HEK293 (cell line): Measurements from ENCODE around the gene ACTG1.

Experiments used
- MZF1 ChIP-seq: fragments of 450-650 bp; formaldehyde crosslinking; IDR thresholded peaks from 2 replicates; pipeline ENCODE4 v1.5.1; 2017; ENCODE audit warnings: missing biosample characterization, missing genetic modification characterization, borderline replicate concordance
- ZBTB7A ChIP-seq: fragments of 450-650 bp; formaldehyde crosslinking; IDR thresholded peaks from 2 replicates; pipeline ENCODE4 v1.5.1; 2016; ENCODE audit warnings: low read depth, missing biosample characterization, missing genetic modification characterization
- ZNF121 ChIP-seq: fragments of 450-650 bp; formaldehyde crosslinking; IDR thresholded peaks from 2 replicates; pipeline ENCODE4 v1.5.1; 2016; ENCODE audit warnings: missing biosample characterization, missing genetic modification characterization
- ZNF274 ChIP-seq, 2 experiments: fragments of 200-500 bp in 1 of 2; fragments of 450-650 bp in 1 of 2; sonication (Bioruptor generic) in 1 of 2; formaldehyde crosslinking in 1 of 2; IDR thresholded peaks; 2 replicates each; pipeline versions ENCODE4 v1.5.1 to v1.6.1; 2014 to 2016; ENCODE audit warnings: borderline replicate concordance in 1 of 2, inconsistent platforms in 1 of 2, low read length in 1 of 2, missing biosample characterization in 1 of 2, missing genetic modification characterization in 1 of 2
- ZNF311 ChIP-seq: fragments of 450-650 bp; formaldehyde crosslinking; IDR thresholded peaks from 2 replicates; pipeline ENCODE4 v1.5.1; 2017; ENCODE audit warnings: missing biosample characterization, missing genetic modification characterization, borderline replicate concordance
- ZNF658 ChIP-seq: fragments of 450-650 bp; formaldehyde crosslinking; IDR thresholded peaks from 2 replicates; pipeline ENCODE4; 2016; ENCODE audit warnings: missing biosample characterization, missing genetic modification characterization
- ZSCAN16 ChIP-seq: fragments of 450-650 bp; formaldehyde crosslinking; IDR thresholded peaks from 2 replicates; pipeline ENCODE4 v1.5.1; 2016; ENCODE audit warnings: missing biosample characterization, missing genetic modification characterization
- TF ChIP-seq, protein P1 (sequence below): fragments of 450-650 bp; formaldehyde crosslinking; IDR thresholded peaks from 2 replicates; pipeline ENCODE4 v1.5.1; 2016; ENCODE audit warnings: missing biosample characterization, missing genetic modification characterization
- TF ChIP-seq, protein P2 (sequence below): fragments of 450-650 bp; formaldehyde crosslinking; optimal IDR thresholded peaks from 2 replicates; pipeline ENCODE3; 2016; ENCODE audit warnings: missing biosample characterization, mild to moderate bottlenecking, missing genetic modification characterization
- TF ChIP-seq, protein P3 (sequence below): fragments of 450-650 bp; formaldehyde crosslinking; IDR thresholded peaks from 2 replicates; pipeline ENCODE4 v1.5.1; 2016; ENCODE audit warnings: missing biosample characterization, missing genetic modification characterization

DNA sequence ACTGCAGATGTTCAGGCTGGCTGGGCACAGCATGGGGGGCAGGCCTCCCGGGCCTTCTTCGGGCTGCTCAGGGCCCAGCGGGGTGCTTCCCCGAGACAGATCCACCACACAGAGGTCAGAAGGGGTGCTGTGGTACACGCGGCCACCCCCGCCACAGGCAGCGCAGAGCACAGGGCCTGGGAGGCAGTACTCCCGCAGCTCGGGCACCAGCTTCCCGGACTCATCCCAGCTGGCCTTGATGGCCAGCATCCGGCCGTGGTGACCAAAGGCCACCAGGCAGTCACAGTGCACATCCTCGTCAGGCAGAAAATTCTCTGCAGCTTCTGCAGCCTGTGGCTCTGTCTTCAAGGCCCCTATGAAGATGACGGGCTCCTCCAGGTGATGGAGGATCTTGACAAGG is 37.7 kb upstream of the ACTG1 start:
- TF ChIP-seq ZBTB7A (tag by site-specific recombination), result no peak
- TF ChIP-seq, protein P1, sequence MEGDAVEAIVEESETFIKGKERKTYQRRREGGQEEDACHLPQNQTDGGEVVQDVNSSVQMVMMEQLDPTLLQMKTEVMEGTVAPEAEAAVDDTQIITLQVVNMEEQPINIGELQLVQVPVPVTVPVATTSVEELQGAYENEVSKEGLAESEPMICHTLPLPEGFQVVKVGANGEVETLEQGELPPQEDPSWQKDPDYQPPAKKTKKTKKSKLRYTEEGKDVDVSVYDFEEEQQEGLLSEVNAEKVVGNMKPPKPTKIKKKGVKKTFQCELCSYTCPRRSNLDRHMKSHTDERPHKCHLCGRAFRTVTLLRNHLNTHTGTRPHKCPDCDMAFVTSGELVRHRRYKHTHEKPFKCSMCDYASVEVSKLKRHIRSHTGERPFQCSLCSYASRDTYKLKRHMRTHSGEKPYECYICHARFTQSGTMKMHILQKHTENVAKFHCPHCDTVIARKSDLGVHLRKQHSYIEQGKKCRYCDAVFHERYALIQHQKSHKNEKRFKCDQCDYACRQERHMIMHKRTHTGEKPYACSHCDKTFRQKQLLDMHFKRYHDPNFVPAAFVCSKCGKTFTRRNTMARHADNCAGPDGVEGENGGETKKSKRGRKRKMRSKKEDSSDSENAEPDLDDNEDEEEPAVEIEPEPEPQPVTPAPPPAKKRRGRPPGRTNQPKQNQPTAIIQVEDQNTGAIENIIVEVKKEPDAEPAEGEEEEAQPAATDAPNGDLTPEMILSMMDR (tag by site-specific recombination), result no peak
- no peak for TF ChIP-seq ZNF274 (IDR thresholded peaks at IDR 0.05; ENCODE audit: low read length)
- TF ChIP-seq ZNF274 (tag by site-specific recombination; IDR thresholded peaks at IDR 0.05; ENCODE audit: borderline replicate concordance), result no peak
- no peak for TF ChIP-seq ZNF658
- no peak for TF ChIP-seq ZNF311 (tag by site-specific recombination)
- TF ChIP-seq, protein P2, sequence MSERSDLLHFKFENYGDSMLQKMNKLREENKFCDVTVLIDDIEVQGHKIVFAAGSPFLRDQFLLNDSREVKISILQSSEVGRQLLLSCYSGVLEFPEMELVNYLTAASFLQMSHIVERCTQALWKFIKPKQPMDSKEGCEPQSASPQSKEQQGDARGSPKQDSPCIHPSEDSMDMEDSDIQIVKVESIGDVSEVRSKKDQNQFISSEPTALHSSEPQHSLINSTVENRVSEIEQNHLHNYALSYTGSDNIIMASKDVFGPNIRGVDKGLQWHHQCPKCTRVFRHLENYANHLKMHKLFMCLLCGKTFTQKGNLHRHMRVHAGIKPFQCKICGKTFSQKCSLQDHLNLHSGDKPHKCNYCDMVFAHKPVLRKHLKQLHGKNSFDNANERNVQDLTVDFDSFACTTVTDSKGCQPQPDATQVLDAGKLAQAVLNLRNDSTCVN (tag by site-specific recombination), result no peak
- no peak for TF ChIP-seq ZNF121 (tag by site-specific recombination)
- no peak for TF ChIP-seq MZF1 (tag by site-specific recombination)
- TF ChIP-seq, protein P3, sequence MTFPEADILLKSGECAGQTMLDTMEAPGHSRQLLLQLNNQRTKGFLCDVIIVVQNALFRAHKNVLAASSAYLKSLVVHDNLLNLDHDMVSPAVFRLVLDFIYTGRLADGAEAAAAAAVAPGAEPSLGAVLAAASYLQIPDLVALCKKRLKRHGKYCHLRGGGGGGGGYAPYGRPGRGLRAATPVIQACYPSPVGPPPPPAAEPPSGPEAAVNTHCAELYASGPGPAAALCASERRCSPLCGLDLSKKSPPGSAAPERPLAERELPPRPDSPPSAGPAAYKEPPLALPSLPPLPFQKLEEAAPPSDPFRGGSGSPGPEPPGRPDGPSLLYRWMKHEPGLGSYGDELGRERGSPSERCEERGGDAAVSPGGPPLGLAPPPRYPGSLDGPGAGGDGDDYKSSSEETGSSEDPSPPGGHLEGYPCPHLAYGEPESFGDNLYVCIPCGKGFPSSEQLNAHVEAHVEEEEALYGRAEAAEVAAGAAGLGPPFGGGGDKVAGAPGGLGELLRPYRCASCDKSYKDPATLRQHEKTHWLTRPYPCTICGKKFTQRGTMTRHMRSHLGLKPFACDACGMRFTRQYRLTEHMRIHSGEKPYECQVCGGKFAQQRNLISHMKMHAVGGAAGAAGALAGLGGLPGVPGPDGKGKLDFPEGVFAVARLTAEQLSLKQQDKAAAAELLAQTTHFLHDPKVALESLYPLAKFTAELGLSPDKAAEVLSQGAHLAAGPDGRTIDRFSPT (tag by site-specific recombination), result no peak
- TF ChIP-seq ZSCAN16 (tag by site-specific recombination), result no peak
